ENCODE measurements around the gene RAD51B.

DNA sequence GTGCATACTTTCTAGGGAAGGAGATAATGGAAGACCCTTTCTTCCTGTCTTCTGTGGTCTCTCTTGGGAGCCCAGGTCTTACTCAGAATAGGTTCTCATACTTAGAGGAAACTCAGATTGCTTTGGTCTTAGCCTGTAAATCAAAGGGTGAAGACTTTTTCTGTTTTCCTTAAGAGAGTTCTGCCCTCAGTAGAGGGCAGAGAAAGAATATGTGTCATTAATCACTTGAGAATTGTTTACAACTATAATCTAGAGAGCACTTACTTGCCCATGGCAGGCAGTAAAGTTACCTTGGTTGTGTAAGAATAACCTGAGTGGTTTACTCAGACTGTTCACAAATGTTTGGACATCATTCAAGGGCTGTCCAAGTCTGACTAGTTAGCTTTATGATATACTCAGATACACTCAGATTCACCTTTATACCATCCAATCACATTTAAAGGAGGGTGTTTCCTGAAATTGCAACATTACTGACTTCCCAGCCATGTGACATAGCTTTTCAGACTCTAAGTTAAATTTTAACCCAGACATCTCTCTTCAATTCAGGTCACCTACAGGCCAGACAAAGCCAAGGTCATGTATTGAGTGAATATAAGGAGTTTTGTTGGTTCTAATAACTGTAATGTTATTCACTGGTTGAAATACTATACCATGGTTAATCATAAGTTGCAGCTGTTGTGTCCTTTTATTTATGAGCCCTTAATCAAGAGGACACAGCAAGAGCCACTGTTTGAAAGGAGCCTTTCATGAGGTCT lies 372.2 kb downstream of the RAD51B start:
- TF ChIP-seq EZH2 (IDR thresholded peaks at IDR 0.05) (no peak), FOXP2 (optimal IDR thresholded peaks at IDR 0.05; ENCODE audit: control extremely low read depth, extremely low read length, insufficient read depth) (no peak)
